Bone marrow (tissue), 2 donors: ENCODE results near the gene LPP.

Source experiments
- DNase-seq, 2 donors: peaks; one replicate each; lab custom pipeline; 2025; lab: John Stamatoyannopoulos, UW

The LPP gene

GRCh38 chr3:188197388-188197847, 43.5 kb downstream of the LPP start:
- DNase-seq, result peak in 1 of 2 donors; percentile 73

GRCh38 chr3:188198001-188198400, 44.0 kb downstream of the LPP start:
- DNase-seq, result no peak

- no peak for DNase-seq
Observed at GRCh38 chr3:188198760-188199327, 44.9 kb downstream of the LPP start.

DNA sequence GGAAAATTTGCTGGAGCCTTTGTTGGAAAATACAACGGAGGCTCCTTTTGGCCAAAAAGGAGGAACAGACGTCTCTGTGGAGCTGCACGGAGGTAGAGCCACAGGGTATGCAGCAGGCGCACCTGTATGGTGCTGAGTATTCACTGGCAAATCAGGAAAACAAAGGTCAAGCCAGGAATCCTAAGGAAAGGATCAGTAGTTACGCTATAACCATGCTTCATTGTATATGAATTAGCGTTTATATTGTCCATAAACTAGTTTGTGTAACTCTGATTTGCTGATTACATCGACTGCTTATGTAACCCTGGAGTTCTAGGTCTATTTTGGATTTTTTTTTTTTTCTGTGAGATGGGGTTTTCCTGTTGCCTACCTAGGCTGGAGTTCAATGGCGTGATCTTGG, 45.4 kb downstream of the LPP start:
- no peak for DNase-seq

DNA sequence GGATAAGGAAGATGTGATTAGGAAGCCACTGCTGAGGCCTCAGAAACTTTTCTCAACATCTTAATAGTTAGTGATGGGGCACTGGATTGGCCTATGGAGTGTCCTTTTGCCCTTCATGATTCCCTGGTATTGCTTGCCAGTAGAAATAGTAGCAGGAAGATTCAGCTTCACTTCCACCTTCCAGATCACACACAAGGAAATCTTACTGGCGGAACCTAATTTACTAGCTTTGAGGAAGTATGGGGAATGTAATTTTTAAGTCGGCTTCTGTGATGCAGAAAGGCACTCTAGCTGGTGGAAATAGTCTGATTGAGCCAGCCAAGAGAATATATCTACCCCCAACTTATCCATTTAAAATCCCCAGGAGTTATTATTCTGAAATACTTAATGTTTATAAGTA, 46.5 kb downstream of the LPP start:
- no peak for DNase-seq

GRCh38 chr3:188202358-188203138, 48.6 kb downstream of the LPP start:
- DNase-seq, result no peak

DNA sequence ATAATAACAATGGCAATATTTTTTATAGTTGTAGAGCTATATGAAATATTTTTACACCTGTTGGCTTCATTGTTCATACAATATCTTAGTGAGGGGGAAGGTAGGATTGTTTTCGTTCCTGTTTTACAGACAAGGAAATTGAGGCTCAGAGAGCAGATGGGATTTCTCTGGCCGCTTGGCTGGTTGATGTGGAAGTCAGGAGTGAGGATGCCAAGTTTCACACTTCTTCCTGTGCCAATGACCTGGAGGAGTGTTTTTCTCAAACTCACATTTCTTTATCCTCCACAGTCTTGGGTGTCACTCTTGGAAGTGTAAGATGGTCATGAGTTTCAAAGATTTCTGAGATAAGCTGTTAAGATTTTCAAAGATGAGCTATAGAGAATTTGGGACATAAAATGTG, 50.6 kb downstream of the LPP start:
- no peak for DNase-seq

DNA sequence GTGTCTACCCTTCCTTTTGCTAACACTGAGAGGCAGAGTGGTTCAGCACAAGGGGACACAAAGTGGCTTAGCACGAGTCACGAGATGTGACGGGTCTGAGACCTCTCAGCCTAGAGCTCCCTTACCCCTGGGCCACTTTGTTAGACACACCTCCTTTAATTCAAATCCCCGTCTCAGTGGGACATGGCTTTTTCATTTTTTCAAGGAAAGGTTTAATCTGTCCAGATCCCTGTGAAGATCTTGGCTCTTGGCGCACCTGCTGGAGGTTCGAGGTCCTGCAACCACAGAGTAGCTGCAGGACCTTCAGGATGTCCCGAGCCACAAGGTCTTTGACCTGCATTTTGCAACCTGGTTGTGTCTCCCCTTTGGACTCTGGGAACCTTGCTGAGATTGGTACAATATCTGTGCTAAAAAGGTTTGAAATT, 52.0 kb downstream of the LPP start:
- DNase-seq, result no peak

DNA sequence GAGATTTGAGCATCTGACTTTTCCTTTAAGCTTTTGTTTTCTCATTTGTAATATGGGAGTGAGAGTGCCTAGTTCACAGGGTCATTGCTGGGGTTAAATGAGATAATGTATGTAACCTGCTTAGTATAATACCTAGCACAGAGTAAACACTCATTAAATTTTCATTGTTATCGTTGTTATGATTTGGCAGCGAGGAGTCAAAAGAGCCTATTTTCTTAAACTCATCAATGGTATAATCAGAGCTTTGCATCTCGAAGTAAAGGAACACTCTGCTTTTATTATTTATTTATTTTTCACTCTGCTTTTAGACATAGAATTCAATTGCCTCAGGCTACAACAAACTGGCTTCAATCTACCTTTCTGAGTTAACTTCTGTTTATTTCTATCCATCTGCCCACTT, 52.8 kb downstream of the LPP start:
- DNase-seq, result no peak

DNA sequence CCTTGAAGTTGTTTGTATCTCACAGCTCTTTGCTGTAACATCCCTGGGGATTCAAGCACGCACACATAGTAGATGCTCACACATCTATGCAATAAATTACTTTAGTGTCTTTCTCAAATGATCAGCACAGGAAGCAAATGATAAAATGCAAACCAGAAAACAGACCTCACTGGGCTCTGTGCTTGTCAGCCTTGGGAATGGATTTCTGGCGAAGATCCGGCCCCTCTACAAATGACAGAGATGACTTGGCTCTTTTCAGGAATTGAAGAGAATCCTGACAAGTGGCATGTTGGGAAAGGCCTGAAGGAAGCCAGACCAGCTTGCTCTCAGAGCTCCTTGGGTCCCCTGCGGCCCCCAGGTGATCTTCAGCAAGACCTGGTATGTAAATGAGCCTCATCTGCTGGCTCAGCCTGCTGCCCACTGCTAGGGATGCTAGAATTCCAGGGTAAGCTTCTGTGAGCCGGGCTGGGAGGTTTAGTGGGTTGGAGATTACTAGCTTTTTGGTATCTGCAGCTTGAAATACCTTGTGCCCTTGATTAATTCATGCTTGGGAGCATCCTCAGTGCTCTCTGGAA, 54.1 kb downstream of the LPP start:
- no peak for DNase-seq

- DNase-seq, result no peak
Observed at GRCh38 chr3:188208516-188208981, 54.6 kb downstream of the LPP start.

DNA sequence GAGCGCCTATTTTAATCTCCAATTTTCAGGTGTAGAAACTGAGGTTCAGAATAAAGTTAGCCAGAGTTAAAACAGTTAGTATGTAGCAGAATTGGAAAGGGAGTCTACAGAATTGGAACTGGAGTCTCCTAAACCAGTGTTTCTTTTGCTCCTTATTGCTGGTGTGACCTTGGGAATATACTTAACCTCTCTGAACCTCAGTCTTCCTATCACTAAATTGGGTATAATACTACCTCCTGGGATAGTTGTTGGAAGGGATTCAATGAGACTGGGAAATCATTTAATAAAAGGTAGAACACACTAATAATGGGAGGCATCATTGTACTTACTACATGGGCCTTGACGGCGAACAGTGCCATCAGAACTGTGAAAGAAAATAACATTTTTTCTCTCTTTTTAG, 55.1 kb downstream of the LPP start:
- DNase-seq, result no peak

- no peak for DNase-seq
Observed at GRCh38 chr3:188209740-188210139, 55.8 kb downstream of the LPP start.

GRCh38 chr3:188211476-188211875, 57.5 kb downstream of the LPP start:
- DNase-seq, result no peak

DNA sequence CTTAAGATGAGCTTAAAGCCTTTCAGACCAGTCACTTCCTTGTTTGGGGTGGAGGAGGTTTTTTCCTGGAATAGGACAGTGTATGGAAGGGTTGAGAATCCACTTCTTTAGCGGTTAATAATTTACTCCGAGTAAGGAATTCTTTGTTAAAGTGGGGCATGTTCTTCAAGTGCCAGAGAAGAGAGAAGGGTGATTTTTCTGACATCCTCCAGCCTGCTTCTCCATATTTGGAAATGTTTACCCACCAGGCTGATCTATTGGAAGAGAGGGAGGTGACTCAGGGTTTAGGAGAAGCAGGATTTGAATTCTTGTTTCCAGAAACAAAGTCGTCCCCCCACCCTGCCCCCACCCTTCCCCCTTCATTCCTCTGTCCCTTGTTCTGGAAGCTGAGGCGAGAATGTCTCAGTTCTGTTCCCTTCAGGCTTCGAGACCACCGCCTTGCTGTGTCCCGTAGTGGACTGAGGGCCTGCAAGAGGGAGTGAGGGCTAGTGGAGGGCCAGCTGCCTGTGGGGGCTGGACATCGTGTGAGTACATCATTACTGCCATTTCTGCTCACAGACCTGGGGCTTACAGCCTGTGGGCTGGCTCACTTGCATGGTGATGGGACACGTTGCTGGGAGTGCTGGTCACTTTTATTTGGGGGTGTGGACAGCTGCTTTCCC, 58.5 kb downstream of the LPP start:
- DNase-seq, result no peak

DNA sequence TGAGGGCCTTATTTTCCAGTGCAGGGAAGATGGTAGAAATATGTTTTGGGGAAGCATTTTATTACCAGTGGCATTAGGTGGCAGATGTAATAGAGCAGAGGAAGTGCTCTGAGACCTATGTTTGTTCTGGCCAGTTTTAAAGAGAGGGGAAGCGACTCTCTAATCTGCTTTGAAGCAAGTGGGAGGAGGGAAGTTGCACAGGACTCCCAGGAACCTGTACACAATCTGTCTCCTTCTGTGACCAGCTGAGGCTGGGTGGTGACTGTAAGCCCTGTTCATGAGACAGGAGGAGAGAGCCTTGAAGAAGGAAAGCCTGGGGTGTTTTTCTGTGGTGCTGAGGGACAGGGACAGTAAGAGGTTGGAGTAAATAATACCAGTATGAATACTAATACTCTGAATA, 60.5 kb downstream of the LPP start:
- peak in 1 of 2 donors; percentile 44 for DNase-seq

DNA sequence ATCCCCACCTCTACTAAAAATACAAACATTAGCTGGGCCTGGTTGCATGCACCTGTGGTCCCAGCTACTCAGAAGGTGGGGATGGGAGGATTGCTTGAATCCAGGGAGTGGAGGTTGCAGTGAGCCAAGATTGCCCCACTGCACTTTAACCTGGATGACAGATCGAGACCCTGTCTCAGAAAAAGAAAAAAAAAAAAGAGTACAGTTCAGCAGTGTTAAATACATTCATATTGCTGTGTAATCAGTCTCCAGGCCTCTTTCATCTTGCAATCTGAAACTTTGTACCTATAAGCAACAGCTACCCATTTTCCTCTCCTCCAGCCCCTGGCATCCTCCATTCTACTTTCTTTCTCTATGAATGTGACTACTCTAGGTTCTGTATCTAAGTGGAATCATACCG, 61.2 kb downstream of the LPP start:
- no peak for DNase-seq

DNA sequence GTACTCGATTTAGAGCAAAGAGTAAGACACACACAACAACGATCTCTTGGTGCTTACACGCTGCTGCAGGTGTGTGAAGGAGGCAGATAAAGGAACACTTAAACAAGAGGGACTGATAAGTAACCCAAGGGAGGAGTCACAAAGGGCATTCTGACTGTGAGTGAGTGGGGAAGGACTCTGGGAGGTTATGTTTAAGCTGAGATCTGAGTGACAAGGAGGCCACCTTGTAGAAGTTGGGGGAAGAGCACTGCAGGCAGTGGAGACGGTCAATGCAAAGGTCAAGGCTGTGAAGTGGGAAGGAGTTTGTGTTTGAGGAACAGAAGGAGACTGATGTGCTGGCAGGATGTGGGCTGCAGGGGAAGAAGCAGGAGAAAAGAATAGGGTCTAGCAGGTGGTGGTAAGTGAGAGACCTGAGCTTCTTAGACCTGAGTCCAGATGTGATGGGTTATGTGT, 63.1 kb downstream of the LPP start:
- DNase-seq, result no peak

DNA sequence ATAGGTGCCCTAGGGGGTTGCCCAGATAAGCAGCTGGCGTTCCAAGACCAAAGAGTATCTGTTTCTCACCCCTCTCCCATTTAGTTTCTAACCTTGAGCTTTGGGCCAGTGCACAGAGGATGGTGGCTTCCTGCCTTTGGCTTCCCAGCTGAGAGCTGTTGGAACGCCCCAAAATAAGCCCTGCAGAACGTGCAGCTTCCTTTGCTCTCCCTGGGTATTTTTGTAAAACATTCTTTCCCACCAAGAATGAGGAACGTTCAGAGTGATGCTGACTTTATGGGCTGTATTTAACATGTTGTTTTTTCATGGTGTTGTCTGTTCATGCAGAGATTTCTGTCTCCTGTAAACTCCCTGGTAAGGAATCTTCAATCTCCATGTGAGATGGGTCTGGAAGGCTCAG, 63.8 kb downstream of the LPP start:
- DNase-seq, result no peak

- DNase-seq, result no peak
Observed at GRCh38 chr3:188218603-188219002, 64.6 kb downstream of the LPP start.

DNA sequence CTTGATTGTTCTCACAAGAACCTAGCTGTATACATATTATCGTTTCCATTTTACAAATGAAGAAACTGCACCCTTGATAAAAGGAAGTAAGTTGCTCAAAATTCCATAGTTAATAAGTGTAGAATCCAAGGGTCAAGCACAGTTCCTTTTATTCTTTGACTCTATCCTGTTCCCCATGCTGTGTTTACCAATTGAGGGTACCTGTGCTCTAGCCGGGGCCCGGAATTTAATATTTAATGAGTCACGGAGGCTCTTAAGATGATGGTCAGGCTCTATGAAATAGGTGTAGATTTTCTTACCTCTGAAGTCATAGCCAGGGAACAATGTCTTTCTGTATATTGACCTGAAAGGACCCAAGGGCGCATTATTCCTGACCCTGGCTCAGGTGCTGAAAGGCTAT, 65.2 kb downstream of the LPP start:
- no peak for DNase-seq

- no peak for DNase-seq
Observed at GRCh38 chr3:188220097-188220788, 66.3 kb downstream of the LPP start.
